ENCODE data around the gene FIG4.

DNA sequence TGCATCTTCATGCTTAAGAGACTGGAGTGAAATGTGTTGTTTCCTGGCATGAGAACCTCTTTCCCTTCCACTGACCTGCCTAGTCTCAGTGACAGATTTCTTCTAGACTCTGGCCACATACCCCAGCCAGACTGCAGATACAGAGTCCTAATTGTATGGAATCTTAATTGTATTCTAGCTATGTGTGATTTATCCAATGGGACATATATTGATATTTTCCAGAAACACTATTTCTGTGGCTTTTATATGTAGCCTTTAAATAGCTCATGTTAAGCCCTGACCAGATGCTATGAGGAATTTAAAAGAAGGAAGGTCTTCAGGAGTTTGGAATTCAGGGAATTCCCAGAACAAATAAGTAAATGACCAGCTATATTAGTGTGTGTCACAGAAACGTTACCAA, 99.0 kb downstream of the FIG4 start:
- TF ChIP-seq CTCF (IDR thresholded peaks at IDR 0.05) (no peak), POLR2A (IDR thresholded peaks at IDR 0.05) (no peak)

Measured in Peyer's patch (tissue), 4 donors.